ENCODE data around the gene PPP1R36.

DNA sequence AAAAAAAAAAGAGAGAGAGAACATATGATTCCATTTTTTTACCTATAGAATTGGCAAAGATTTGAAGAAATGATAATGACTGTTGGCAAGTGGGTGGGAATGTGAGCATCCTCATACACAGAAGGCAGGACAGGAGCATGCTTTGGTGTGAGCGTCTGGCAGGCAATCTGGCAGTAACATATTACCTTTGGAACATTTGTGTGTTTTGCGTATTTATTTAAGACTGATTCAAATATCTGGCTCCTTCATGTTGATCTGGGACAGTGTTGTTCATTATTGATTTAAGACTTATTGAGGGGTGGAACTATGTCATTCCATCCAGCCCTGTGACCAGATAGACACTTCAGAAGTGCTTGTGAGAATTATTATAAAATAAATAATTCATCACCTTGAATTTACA, 53.1 kb downstream of the PPP1R36 start:
- no peak for TF ChIP-seq CTCF (IDR thresholded peaks at IDR 0.05)
- no peak for TF ChIP-seq EP300 (IDR thresholded peaks at IDR 0.05)
- TF ChIP-seq POLR2A (IDR thresholded peaks at IDR 0.05) = no peak
